Activated CD8-positive, alpha-beta memory T cell treated with anti-CD3 and anti-CD28 coated beads, Interleukin-2, amount 50 U/mL, for 1 hour (primary cell): ENCODE results near the gene GFOD1.

ENCODE experiments used
- DNase-seq: peaks from one replicate; pipeline ENCODE4 v3.0.0-alpha.2; 2020; ENCODE audit errors: extremely low read depth

GFOD1 gene

GRCh38 chr6:13319891-13320564 lies 167.4 kb downstream of the GFOD1 start:
- no peak for DNase-seq

GRCh38 chr6:13318821-13319220 lies 168.6 kb downstream of the GFOD1 start:
- DNase-seq, result no peak

DNA sequence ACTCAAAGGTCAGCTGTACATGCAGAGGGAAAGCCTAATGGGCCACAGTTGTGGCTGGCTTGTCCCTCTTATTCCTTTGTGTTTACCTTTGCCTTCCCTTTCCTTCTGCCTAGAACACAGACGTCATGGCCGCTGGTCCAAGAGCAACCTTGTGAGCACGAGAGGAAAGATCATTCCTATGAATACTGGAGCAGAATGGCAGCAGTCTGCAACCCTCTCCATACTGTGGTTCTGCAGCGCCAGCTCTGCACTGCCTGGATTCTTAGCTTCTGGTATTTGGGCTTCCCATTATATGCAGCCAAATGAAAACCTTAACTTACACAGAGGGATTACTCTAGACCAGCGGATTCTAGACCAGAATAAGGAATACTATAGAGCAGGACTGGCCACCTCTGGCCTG lies 171.5 kb downstream of the GFOD1 start:
- no peak for DNase-seq

- no peak for DNase-seq
Measured at GRCh38 chr6:13314806-13315205, 172.6 kb downstream of the GFOD1 start.

- DNase-seq, result no peak
Measured at GRCh38 chr6:13311155-13311554, 176.2 kb downstream of the GFOD1 start.

DNA sequence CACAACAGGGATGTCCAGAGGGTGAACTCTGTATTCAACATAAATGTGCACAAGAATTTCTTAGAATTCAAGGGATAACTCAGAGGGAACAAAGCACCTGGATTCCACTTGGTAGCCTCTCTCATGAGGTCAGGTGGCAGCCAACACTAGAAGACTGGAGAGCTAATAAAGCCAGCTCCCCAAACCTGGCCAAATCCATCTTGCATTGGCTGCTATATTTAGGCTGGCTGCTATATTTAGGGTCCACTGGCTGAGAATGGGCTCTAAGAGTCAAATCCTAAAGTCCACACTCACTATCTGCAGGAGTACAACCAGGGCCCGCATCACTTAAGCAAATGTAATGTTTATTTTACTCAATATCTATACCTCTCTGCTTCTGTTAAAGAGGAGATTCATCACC lies 179.1 kb downstream of the GFOD1 start:
- DNase-seq, result no peak
